Ovary (tissue), 9 donors: ENCODE data around the gene LDB3. TPM values are rescaled to one million over a fixed set of nuclear protein-coding genes. Genes with fewer than 3 reads are reported as not detected.

Experiments
- DNase-seq, 5 donors: peaks; one replicate each; pipeline ENCODE4 v3.0.0-alpha.2; 2019 to 2020
- H3K27ac ChIP-seq, 2 donors: fragments of 200-600 bp; one replicate each; pipeline versions ENCODE4 v1.5.1 to v1.8.0; 2019 to 2022
- H3K27me3 ChIP-seq: fragments of 200-600 bp; one replicate; pipeline ENCODE4 v1.8.0; 2022
- H3K36me3 ChIP-seq: fragments of 200-600 bp; sonication (generic); one replicate; pipeline ENCODE4 v1.5.1; 2019
- H3K4me1 ChIP-seq: one replicate; pipeline ENCODE4 v1.8.1; 2013; ENCODE audit warnings: mild to moderate bottlenecking, moderate library complexity; ENCODE audit not compliant: insufficient read depth
- H3K4me3 ChIP-seq: fragments of 200-600 bp; sonication (generic); one replicate; pipeline ENCODE4 v1.5.1; 2017
- H3K9me3 ChIP-seq, 2 donors: fragments of 200-600 bp in 1 of 2; sonication (generic) in 1 of 2; one replicate each; pipeline versions ENCODE4 v1.5.1 to v1.8.1; 2013 to 2019; ENCODE audit warnings: mild to moderate bottlenecking in 1 of 2, moderate library complexity in 1 of 2
- CTCF ChIP-seq, 3 donors: fragments of 450-650 bp in 2 of 3; fragments of 200-600 bp in 1 of 3; IDR thresholded peaks; one replicate each; pipeline versions ENCODE4 v1.5.1 to v1.8.0; 2016 to 2022; ENCODE audit warnings: antibody characterized with exemption in 3 of 3, mild to moderate bottlenecking in 1 of 3
- EP300 ChIP-seq: sonication (generic); formaldehyde crosslinking; IDR thresholded peaks from one replicate; pipeline ENCODE4 v1.6.1; 2017; ENCODE audit warnings: antibody characterized with exemption
- POLR2A ChIP-seq: fragments of 450-650 bp; IDR thresholded peaks from one replicate; pipeline ENCODE4 v1.6.1; 2017; ENCODE audit warnings: antibody characterized with exemption, mild to moderate bottlenecking, moderate library complexity
- WGBS, 3 donors: extraction: QIAGEN DNeasy Blood & Tissue Kit in 1 of 3; methylation state at CpG; one replicate each; pipeline versions ENCODE4 v1.1.5 to v1.1.7; 2013 to 2017; 5-methylcytosine and 5-hydroxymethylcytosine counted together
- intact Hi-C, 4 donors: fragments of 100-400 bp; cut with DNase I; formaldehyde crosslinking; loops; one replicate each; pipeline versions ENCODE4 v1.11.0 to v1.15.1; 2022 to 2023
- polyA plus RNA-seq, 2 donors: library from polyadenylated mRNA; stranded (reverse); fragments of 200-250 nt in 1 of 2; fragments of 350-450 nt in 1 of 2; fragmentation: Illumina TruSeq in 1 of 2; extraction: RNeasy Lipid Tissue Mini Kit (QIAGEN cat#74804) in 1 of 2; gene quantifications; one replicate each; pipeline ENCODE4 v1.2.3, GENCODE V29; 2013 to 2014
- total RNA-seq, 7 donors: library from RNA; depleted of rRNA in 2 of 7; stranded (reverse); fragments of >200 nt in 2 of 7; fragmentation: NEBNext Ultra II Directional in 3 of 7; extraction: Animal tissue kit (Norgen Biotek cat#: 25700) in 3 of 7; gene quantifications; one replicate each; pipeline versions ENCODE4 v1.1.0 to v1.2.4, GENCODE V29; 2016 to 2023
- donor health status: DM: no; HTN: no; CAD: no; lungs with moderate emphysema.
- donor health status: DM: no; HTN: no; CAD: no.
- donor health status: Bipolar disorder and iron deficiency.
- donor health status: DM: yes; HTN: yes; CAD: no.
- donor health status: DM: no; HTN: no; CAD: no.
- donor health status: DM: yes; HTN: yes; CAD: no.

Gene LDB3
- total and polyA plus RNA-seq, 9 donors: 1.5 to 12.9 (median 3.6) TPM

DNA sequence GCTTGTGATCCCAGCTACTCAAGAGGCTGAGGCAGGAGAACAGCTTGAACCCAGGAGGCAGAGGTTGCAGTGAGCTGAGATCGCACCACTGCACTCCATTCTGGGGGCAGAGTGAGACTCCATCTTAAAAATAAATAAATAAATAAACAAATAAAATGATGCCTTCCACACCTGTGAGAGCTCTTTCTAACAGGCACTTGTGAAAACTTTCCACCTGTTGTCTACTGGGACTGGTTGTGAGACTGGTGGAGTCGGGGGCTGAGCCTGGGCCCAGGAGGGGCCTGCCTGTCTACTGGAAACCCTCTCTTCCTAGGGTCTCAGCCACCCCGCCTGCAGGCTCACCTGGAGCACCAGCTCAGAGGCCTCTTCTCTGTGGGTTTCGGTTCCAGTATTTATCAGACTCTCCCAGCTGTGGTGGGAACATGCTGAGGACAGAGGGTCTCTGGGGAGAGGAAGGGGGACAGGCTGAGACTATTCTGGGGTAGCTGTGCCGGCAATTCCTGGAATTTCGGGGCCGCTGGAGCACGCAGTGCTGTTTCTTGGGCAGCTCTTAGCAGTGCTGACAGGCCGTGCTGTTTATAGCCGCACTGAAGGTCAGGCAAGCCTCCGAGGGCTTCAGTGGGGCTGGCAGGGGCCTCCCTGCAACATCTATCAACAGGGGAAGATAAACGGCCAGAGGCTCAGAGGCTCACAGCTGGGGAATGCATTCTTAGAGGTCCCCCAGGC lies 3.8 kb downstream of the LDB3 start:
- intact Hi-C loops: no loop called here
- H3K36me3 ChIP-seq: no peaks in the 10 kb centered on the region
- no peaks in the 10 kb centered on the region for H3K27me3 ChIP-seq
- no peak overlapping the region for H3K4me3 ChIP-seq
- H3K9me3 ChIP-seq: no peaks in the 10 kb centered on the region
- DNase-seq: peak; percentile 70 to 83 (median 73)
- H3K4me1 ChIP-seq: peaks cover 37% of the 10 kb centered on the region
- TF ChIP-seq POLR2A: no peak
- peak; percentile 43 for TF ChIP-seq EP300
- no peak for TF ChIP-seq CTCF (IDR thresholded peaks at IDR 0.05)
- peak overlapping the region; percentile 30 to 83 for H3K27ac ChIP-seq
- WGBS, 3 donors: 15 to 24% (median 17%) methylated on average over 12 of the region's 12 CpGs

- peak overlapping the region in 1 of 2 donors; percentile 83 for H3K27ac ChIP-seq
- intact Hi-C loops: no loop called here
- no peak for DNase-seq
- H3K36me3 ChIP-seq: no peaks in the 10 kb centered on the region
- no peaks in the 10 kb centered on the region for H3K27me3 ChIP-seq
- H3K9me3 ChIP-seq: no peaks in the 10 kb centered on the region
- no peak overlapping the region for H3K4me3 ChIP-seq
- TF ChIP-seq POLR2A: no peak
- no peak for TF ChIP-seq EP300
- no peak for TF ChIP-seq CTCF (IDR thresholded peaks at IDR 0.05)
- WGBS, 3 donors: 75 to 82% (median 78%) methylated on average over 6 of the region's 6 CpGs
- H3K4me1 ChIP-seq: peaks cover 34% of the 10 kb centered on the region
Observed at GRCh38 chr10:86673216-86673826, 5.0 kb downstream of the LDB3 start.

DNA sequence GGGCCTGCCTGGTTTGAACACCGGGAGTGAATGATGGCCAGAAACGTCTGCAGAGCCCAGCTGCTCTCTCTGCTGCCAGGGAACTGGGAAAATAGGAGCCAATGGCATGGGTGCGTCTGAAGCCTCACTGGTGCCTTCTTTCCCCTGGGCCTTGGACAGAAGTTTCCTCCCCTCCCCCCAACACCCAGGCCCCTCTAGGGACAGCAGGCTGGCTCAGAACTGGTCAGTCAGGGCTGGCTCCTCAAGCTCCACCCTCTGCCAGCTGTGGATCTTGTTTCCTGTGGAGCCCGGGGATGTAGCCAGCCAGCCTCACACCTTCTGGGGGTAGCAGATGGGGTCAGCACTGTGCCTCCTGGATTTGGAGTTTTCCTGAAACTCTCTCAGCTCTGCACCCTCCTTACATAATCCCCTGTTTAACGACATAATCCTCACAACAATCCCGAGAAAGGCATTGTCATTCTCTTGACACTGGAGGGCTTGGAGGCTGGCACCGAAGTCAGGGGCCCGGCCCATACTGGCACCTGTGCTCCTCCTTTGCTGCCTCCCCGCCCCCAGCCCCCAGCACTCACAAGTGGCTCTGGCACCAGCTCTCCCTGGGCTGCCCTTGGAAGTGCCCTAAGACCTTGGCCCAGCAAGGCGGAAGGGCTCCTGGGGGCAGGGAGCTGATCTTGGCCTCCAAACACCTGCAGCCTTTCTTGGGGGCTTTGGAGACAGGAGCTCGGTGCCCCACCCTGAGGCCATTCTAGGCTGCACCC lies 5.7 kb downstream of the LDB3 start:
- DNase-seq: no peak
- no peaks in the 10 kb centered on the region for H3K27me3 ChIP-seq
- intact Hi-C loops: no loop called here
- H3K36me3 ChIP-seq: no peaks in the 10 kb centered on the region
- 64 to 74% (median 73%) methylated on average over 11 of the region's 11 CpGs for WGBS, 3 donors
- peak overlapping the region in 1 of 2 donors; percentile 22 for H3K27ac ChIP-seq
- no peaks in the 10 kb centered on the region for H3K9me3 ChIP-seq
- no peak for TF ChIP-seq EP300
- TF ChIP-seq POLR2A: no peak
- TF ChIP-seq CTCF (IDR thresholded peaks at IDR 0.05): no peak
- no peak overlapping the region for H3K4me3 ChIP-seq
- H3K4me1 ChIP-seq: peaks cover 32% of the 10 kb centered on the region

DNA sequence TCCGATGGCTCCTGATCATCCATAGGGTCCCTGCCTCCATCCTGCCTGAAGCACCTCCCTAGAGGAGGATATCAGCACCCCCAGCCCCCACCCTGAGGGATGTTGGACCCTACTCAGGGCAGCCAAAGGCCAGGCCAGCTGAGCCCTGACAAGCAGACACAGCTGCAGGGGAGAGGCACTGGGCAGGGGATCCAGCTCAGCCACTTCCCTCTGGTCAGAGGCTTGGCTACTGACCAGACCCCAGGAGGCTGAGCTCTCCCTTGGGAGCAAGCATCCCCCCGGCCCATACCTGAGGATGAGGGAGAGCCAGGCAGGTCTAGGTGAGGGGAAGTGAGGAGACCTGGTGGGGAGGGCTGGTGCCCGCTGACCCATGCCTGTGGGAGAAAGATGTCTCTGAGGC lies 6.6 kb downstream of the LDB3 start:
- H3K36me3 ChIP-seq: no peaks in the 10 kb centered on the region
- no peaks in the 10 kb centered on the region for H3K27me3 ChIP-seq
- no peak overlapping the region for H3K4me3 ChIP-seq
- H3K4me1 ChIP-seq: peaks cover 29% of the 10 kb centered on the region
- intact Hi-C loops: no loop called here
- no peak overlapping the region for H3K27ac ChIP-seq
- H3K9me3 ChIP-seq: no peaks in the 10 kb centered on the region
- 82 to 88% (median 86%) methylated on average over 3 of the region's 3 CpGs for WGBS, 3 donors
- TF ChIP-seq EP300 (no peak), CTCF (IDR thresholded peaks at IDR 0.05) (no peak), POLR2A (no peak)
- no peak for DNase-seq
